NCI-H187 (cell line): ENCODE results near the gene ASIC2.
A peak's percentile ranks its signal among the peaks of the same experiment; 100 is the strongest.

ENCODE experiments used
- DNase-seq, 2 experiments: peaks; one replicate each; lab custom pipeline; 2025; lab: John Stamatoyannopoulos, UW

Gene ASIC2

GRCh38 chr17:33243732-33244131 lies 49.4 kb downstream of the ASIC2 start:
- no peak for DNase-seq

GRCh38 chr17:33242375-33243124 lies 50.5 kb downstream of the ASIC2 start:
- DNase-seq, result peak; percentile 37 to 41

GRCh38 chr17:33241390-33241789 lies 51.7 kb downstream of the ASIC2 start:
- DNase-seq, result no peak

- DNase-seq, result peak; percentile 33 to 36
Observed at GRCh38 chr17:33240362-33240761, 52.7 kb downstream of the ASIC2 start.

- DNase-seq, result no peak
Observed at GRCh38 chr17:33239702-33240101, 53.4 kb downstream of the ASIC2 start.

- no peak for DNase-seq
Observed at GRCh38 chr17:33234930-33235685, 58.0 kb downstream of the ASIC2 start.

- no peak for DNase-seq
Observed at GRCh38 chr17:33234233-33234632, 58.9 kb downstream of the ASIC2 start.

- no peak for DNase-seq
Observed at GRCh38 chr17:33233811-33234177, 59.3 kb downstream of the ASIC2 start.

- no peak for DNase-seq
Observed at GRCh38 chr17:33229499-33229898, 63.6 kb downstream of the ASIC2 start.

- DNase-seq, result no peak
Observed at GRCh38 chr17:33229028-33229427, 64.1 kb downstream of the ASIC2 start.

GRCh38 chr17:33228548-33228947 lies 64.5 kb downstream of the ASIC2 start:
- DNase-seq, result no peak

- no peak for DNase-seq
Observed at GRCh38 chr17:33227911-33228310, 65.2 kb downstream of the ASIC2 start.

- DNase-seq, result no peak
Observed at GRCh38 chr17:33225994-33226393, 67.1 kb downstream of the ASIC2 start.

GRCh38 chr17:33225509-33225908 lies 67.6 kb downstream of the ASIC2 start:
- no peak for DNase-seq

GRCh38 chr17:33220036-33220435 lies 73.1 kb downstream of the ASIC2 start:
- no peak for DNase-seq

- DNase-seq, result no peak
Observed at GRCh38 chr17:33218698-33219601, 74.1 kb downstream of the ASIC2 start.

GRCh38 chr17:33217891-33218290 lies 75.2 kb downstream of the ASIC2 start:
- DNase-seq, result no peak

- DNase-seq, result no peak
Observed at GRCh38 chr17:33214996-33215395, 78.1 kb downstream of the ASIC2 start.

- no peak for DNase-seq
Observed at GRCh38 chr17:33210285-33210684, 82.8 kb downstream of the ASIC2 start.

- DNase-seq, result no peak
Observed at GRCh38 chr17:33209671-33210070, 83.4 kb downstream of the ASIC2 start.

GRCh38 chr17:33207231-33207630 lies 85.9 kb downstream of the ASIC2 start:
- no peak for DNase-seq

- DNase-seq, result no peak
Observed at GRCh38 chr17:33205552-33205951, 87.5 kb downstream of the ASIC2 start.
